ENCODE results near the gene GINS3.
"Not testable (repeated sequence)": the region's sequence is repeated elsewhere in the genome, so short reads cannot be mapped to it uniquely, and the experiment has no call there.

GINS3 gene

GRCh38 chr16:58389724-58390123 lies 2.5 kb upstream of the GINS3 start:
- no peak for DNase-seq (ENCODE audit: low read depth)

- DNase-seq (ENCODE audit: low read depth) = peak; percentile 37
Observed at GRCh38 chr16:58393138-58393504, 850 bp downstream of the GINS3 start.

DNA sequence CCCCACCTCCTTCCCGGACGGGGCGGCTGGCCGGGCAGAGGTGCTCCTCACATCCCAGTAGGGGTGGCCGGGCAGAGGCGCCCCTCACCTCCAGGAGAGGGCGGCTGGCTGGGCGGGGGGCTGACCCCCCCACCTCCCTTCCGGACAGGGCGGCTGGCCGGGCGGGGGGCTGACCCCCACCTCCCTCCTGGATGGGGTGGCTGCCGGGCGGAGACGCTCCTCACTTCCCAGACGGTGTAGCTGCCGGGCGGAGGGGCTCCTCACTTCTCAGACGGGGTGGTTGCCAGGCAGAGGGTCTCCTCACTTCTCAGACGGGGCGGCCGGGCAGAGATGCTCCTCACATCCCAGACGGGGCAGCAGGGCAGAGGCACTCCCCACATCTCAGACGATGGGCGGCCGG lies 4.6 kb downstream of the GINS3 start:
- not testable (repeated sequence) for DNase-seq (ENCODE audit: low read depth)

DNA sequence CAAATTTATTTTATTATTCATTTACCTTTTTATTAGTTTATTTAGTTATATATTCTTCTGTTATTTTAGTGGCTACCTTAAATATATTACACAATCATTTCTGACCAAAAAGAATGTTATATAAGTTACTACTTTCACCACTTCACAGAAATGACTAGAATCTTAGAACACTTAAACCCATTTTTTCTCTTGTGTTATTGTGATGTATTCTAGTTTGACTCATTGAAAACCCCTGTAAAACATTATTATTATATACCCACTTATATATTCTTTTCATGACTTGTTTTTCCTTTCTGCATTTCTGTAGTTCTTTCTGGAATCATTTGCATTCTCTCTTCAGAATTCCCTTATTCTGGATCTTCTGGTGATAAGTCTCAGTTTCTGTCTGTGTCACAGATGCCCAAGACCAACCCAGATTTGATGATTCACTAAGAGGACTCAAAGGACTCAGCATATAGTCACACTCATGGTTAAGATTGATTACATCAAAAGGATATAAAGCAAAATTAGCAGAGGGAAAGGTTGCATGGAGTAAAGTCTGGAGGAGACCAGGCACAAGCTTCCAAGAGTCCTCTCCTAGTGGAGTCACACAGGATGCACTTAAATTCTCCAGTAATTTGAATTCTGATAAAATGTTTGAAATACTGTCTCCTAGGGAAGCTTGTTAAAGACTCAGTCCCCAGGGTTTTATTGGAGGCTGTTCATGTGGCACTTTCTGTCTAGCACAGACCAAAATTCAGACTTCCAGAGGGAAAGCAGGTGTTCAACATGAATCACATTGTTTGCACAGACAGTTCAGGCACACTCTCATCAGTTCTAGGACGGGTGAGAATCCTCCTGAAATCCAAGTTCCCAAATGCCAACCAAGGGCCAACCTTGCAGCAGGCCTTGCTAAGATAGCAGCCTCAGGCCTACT lies 7.7 kb downstream of the GINS3 start:
- DNase-seq (ENCODE audit: low read depth) = peak; percentile 77

DNA sequence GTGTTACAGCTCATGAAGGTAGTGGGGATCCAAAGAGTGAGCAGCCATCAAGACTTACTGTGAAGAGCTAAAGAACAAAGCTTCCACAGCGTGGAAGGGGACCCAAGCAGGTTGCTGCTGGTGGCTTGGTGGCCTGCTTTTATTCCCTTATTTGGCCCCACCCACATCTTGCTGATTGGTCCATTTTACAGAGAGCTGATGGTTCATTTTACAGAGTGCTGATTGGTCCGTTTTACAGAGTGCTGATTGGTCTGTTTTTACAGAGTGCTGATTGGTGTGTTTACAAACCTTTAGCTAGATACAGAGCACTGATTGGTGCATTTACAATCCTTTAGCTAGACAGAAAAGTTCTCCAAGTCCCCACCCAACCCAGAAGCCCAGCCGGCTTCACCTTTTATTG lies 9.0 kb downstream of the GINS3 start:
- DNase-seq (ENCODE audit: low read depth) = not testable (repeated sequence)

DNA sequence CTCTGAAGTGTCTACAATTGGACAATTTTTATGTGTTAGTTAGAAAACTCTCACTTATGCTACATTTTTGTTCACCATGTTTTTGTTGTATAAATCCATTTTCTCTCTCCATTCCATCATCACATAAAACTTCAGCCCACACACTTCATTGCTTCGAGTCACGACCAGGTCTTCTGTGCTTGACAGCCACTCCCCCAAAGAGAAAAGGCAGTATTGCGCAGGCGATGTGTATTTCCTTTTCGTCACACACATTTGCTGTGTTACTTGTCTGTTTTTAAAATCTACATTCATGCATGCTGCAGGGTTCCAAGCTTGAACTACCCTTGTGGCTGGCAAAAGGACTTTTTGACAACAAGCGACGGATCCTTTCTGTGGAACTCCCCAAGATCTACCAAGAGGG lies 10.5 kb downstream of the GINS3 start:
- DNase-seq (ENCODE audit: low read depth) = no peak

- DNase-seq (ENCODE audit: low read depth) = peak; percentile 26
Observed at GRCh38 chr16:58409316-58409973, 17.2 kb downstream of the GINS3 start.

- no peak for DNase-seq (ENCODE audit: low read depth)
Observed at GRCh38 chr16:58411336-58411735, 19.1 kb downstream of the GINS3 start.

DNA sequence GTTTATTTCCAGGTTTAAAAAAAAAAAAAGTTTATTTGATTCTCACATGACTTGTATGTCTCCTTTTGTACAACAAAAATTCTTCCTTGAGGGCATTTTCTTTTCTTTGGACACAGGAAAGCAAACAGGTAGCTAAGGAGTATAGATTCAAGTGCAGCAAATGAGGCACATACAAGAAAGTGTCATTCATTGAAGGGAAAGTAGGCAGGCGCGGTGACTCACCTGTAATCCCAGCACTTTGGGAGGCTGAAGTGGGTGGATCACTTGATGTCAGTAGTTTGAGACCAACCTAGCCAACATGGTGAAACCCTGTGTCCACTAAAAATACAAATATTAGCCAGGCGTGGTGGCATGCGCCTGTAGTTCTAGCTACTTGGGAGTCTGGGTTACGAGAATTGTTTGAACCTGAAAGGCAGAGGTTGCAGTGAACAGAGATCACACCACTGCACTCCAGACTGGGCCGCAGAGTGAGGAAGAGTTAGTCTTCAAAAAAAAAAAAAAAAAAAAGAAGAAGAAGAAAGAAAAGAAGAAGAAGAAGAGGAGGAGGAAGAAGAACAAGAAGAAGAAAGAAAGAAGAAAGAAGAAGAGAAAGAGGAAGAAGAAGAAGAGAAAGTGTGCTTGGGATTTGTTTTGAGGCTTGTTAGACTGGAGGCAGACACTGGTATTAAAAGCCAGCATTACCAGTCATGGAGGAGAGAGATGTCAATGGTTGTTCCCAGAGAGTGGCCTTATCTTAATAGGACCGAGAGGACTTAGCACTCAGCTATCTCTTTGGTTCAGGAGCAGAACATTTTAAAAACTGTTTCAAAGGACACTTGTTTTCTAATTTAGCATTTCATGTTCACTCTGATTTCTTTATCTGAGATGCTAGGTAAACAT lies 19.7 kb downstream of the GINS3 start:
- DNase-seq (ENCODE audit: low read depth) = no peak

- not testable (repeated sequence) for DNase-seq (ENCODE audit: low read depth)
Observed at GRCh38 chr16:58412615-58412970, 20.3 kb downstream of the GINS3 start.

DNA sequence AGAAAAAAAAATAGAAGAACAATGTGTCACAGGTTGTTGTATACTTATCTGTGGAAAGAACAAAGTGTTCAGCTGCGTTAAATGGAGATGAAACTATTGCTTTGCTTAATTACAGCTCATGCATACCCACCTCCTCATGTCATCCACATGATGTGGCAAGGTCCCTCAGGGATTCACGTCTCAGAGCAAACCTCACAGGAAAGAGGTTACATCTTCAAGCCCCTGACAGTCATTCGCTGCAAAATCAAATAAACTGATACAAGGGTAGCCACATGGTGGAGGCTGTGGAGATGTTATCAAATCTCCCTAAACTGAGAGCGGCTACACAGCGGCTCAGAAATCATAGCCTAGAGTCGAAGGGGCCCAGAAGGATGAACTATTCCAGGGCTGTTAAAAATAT lies 21.1 kb downstream of the GINS3 start:
- peak; percentile 53 for DNase-seq (ENCODE audit: low read depth)

GRCh38 chr16:58415003-58415402 lies 22.7 kb downstream of the GINS3 start:
- DNase-seq (ENCODE audit: low read depth) = no peak

DNA sequence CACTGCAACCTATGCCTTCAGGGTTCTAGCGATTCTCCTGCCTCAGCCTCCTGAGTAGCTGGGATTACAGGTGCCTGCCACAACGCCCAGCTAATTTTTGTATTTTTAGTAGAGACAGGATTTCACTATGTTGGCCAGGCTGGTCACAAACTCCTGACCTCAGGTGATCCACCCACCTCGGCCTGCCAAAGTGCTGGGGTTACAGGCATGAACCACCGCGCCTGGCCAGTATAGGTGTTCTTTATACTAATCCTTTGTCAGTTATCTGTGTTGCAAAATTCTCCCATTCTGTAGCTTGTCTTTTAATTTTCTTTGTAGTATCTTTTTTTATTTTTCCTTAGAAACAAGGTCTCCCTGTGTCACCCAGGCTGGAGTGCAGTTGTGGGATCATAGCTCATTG lies 23.7 kb downstream of the GINS3 start:
- DNase-seq (ENCODE audit: low read depth) = not testable (repeated sequence)

DNA sequence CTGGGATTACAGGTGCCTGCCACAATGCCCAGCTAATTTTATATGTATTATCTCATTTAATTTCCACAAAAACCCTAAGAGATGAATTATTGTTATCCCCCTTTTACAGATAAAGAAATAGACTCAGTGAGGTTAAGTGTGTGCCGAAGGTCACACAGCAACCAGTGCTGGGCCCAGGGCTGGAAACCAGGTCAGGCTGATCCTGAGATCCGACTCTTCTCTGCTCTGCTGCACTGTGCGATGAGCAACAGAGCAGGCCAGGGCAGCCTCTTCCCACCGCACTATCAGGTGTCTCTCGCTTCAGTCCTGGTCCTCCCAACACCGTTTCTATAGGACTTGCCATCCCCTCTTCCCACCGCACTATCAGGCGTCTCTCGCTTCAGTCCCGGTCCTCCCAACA lies 24.8 kb downstream of the GINS3 start:
- DNase-seq (ENCODE audit: low read depth) = no peak

DNA sequence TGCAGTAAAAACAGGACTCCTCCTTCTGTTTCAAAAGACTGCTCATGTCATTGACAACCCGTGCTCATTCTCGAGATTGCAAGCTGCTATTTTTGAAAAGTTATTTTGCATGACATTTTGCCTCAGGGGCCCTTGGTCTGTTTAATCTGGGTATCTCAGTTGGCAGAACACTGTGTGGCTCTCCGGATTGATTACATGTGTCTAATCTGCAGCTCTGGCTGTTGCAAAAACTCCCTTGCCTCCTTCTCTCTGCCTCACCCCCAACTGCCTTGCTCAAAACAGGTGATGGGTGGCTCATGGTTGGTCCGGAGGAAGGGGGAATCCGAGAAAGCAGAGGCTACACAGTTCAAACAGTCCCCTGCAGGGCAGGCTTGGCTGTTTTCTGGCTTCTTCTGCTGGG lies 25.3 kb downstream of the GINS3 start:
- no peak for DNase-seq (ENCODE audit: low read depth)

GRCh38 chr16:58418026-58418425 lies 25.8 kb downstream of the GINS3 start:
- DNase-seq (ENCODE audit: low read depth) = no peak

DNA sequence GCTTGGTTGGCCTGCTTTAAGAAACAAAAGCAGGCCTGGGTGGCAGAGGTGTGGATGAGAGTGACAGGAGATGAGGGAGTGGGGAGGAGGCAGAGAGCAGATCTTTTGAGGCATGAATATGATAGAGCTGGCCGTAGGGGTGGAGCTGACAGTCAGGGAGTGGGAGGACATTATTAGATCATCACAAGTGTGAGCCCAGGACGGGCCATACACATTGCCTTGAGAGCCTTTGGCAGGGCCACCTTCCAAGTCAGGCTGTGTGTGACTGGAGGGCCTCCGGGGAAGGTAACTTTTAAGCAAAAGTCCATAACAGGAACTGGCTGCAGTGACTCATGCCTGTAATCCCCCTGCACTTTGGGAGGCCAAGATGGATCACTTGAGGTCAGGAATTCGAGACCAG lies 26.3 kb downstream of the GINS3 start:
- DNase-seq (ENCODE audit: low read depth) = peak; percentile 38

DNA sequence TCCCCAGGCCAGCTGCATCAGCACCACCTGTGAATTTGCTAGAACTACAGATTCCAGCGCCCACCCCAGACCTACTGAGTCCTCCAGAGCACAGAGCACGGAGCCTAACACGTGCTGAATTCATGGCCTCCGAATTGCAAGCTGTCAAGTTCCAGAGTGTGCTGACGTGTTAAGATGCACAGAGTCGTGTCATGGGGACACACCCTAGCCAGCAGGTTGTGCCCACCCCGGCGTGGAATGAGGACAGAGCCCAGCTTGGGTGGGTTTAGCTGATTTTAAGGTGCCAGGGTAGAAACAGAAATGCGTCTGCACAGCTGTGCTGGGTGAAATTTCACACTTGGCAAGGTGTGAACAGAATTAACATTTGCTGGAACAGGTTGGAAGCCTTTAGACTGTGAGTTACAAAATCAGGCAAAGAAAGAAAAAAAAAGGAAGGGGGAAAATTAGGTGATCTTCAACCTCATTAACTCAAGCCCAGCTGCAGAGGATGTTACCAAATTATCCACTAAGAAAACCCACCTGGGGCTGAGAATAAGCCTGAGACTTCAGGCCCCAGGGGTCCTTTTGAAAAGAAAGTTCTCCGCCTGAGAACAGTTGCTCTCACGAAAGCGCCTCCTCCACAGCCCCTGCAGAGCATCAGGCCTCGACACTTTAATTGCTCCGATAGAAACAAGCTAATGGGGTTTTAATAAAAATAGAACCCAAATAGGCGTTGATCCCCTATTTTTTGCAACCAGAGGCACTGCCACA lies 27.1 kb downstream of the GINS3 start:
- DNase-seq (ENCODE audit: low read depth) = no peak

DNA sequence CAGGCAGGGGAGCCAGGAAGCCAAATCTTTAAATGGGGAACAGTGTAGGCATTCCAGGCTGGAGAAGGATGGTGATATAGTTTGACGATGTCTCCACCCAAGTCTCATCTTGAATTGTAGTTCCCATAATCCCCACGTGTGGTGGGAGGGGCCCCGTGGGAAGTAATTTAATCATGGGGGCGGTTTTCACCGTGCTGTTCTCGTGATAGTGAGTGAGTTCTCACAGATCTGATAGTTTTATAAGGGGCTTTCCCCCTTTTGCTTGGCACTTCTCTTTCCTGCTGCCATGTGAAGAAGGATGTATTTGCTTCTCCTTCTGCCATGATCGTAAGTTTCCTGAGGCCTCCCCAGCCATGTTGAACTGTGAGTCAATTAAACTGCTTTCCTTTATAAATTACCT lies 28.8 kb downstream of the GINS3 start:
- DNase-seq (ENCODE audit: low read depth) = no peak

DNA sequence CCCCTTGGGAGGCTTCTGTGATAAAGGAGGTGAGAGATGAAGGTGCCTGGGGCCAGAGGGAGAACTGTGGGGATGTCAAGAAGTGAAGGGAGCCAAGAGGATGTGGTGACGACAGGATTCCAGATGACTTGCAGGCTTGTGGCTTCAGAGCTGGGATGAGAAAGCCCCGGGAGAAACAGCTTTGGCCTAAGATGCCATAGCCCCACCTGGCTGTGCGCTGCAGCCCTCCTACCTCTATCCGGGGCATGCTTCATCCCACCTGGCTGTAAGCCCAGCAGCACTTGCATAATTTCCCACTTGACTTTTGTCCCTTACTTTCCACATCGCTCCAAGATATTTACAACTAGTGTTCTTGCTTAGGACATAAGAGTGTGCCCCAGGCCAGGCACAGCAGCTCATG lies 29.3 kb downstream of the GINS3 start:
- peak; percentile 62 for DNase-seq (ENCODE audit: low read depth)

GRCh38 chr16:58422809-58423208 lies 30.5 kb downstream of the GINS3 start:
- DNase-seq (ENCODE audit: low read depth) = no peak

DNA sequence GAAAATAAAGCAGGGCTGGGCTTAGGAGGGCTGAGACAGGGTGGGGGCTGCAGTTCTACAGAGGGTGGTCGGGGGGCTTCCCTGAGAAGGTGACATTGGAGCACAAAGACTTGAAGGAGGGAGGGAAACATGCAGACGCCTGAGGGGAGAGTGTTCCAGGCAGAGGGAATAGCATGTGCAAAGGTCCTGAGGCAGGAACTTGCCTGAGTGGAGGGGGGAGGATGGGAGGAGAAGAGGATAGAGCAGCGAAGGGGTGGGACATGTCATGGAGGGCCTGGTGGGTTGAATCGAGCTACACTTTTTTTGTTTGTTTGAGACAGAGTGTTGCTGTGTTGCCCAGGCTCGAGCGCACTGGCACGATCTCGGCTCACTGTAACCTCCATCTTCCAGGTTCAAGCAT lies 33.0 kb downstream of the GINS3 start:
- DNase-seq (ENCODE audit: low read depth) = no peak
